DMS153 treated with DMSO at 0.1 percent for 48 hours (cell line): Measurements from ENCODE around the gene FAM222B.
"Not testable (repeated sequence)": the region's sequence is repeated elsewhere in the genome, so short reads cannot be mapped to it uniquely, and the experiment has no call there.

Source experiments
- DNase-seq: peaks from one replicate; lab custom pipeline; 2025; ENCODE audit not compliant: unreplicated experiment; lab: John Stamatoyannopoulos, UW

FAM222B gene

GRCh38 chr17:28734712-28735241 is 107.8 kb downstream of the FAM222B start:
- DNase-seq, result no peak

- no peak for DNase-seq
These were observed 109.2 kb downstream of the FAM222B start for GRCh38 chr17:28733346-28733745.

- DNase-seq, result no peak
These were observed 112.7 kb downstream of the FAM222B start for GRCh38 chr17:28729950-28730330.

DNA sequence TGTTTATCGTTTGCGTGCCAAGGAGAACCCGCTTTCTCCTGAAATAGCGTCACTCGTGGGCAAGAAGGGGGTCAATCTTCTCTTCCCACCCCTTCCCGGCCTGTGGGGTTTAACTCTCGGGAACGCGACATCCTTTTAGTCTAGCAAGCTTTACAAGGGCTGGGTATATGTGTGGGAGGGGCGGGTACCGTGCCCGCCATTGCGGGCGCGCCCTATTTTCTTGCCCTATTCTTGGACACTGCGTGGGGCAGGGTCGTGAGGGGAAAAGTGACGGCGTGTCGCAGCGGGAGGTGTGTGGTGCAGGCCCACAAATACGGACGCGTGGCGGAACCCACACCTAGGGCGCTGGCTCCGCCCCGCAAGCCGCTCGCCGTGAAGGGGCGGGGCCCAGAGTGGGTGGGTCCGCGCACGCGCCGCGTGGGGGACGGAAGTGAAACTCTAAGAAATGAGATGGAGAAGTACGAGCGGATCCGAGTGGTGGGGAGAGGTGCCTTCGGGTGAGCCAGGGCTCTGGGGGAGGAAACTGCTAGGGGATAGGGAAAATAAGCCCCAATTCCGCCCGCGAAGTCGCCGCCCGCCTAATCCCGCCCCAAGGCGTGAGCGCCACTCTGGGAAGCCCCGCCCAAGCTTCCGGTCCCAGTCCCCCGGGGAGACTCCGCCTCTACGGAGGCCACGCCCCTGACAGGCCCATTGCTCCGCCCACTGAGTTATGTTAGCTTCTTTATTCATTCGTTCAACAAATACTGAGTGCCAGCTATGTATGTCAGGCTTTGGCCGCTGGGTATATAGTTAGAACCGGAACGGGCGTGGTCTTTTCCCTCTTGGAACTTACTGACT is 114.0 kb downstream of the FAM222B start, which contains the start of gene NEK8:
NEK8 (plus strand) TSS at position 425 of the 837 bp plus-strand sequence; CDS start at position 451, 26 bp downstream.
- peak; percentile 94 for DNase-seq

- peak; percentile 97 for DNase-seq
These were observed 115.7 kb downstream of the FAM222B start for GRCh38 chr17:28726627-28727491.

DNA sequence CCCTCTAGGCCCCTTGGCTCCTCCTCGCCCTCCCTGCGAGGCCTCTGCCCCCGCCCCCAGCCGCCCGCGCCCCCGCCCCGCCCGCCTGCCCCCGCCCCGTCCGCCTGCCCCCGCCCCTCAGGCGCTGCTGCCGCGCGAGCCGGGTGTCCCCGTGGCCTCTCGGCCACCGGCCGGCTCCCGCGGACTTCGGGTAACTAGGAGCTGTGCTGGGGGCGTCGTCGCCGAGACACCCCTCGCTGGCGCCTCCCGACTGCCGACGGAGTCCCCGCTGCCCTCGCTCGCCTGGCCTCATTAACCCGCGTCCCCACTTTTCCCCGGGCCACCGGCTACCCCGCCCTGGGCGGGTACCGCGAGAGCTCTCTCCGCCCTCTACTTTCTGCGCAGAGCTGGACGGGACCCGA is 116.4 kb downstream of the FAM222B start, which contains the start of gene TLCD1:
TLCD1 (minus strand) TSS at position 8 of the 401 bp plus-strand sequence. CDS start 136 bp downstream, outside the sequence.
- DNase-seq, result peak; percentile 43

DNA sequence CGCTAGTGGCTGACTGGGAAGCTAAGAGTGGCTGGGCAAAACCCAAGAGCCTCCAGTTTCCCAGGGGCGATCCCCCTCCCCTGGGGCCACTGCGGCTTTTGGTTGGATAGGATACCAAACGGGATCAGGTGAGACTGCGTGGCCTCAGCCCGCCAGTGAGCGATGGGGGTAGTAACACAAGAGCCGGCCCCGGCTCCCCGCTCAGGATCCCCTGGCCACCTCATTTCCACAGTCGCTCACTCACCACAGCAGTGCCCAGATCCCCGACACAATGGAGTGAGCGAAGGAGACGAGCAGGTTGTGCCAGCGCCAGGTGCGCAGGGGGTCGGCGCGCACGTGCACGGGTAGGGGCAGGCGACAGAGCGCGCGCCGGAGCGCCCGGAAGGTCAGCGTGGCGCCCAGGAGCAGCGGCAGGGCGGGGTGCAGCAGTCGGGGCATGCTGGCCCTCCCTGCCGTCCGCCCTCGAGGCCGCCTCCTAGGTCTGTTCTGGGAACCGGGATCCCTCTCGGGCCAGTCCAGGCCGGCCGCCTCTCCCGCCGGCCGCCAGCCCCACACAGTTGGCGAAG is 116.8 kb downstream of the FAM222B start:
- peak; percentile 48 for DNase-seq

- no peak for DNase-seq
These were observed 117.4 kb downstream of the FAM222B start for GRCh38 chr17:28725166-28725659.

GRCh38 chr17:28724500-28725165 is 118.0 kb downstream of the FAM222B start:
- no peak for DNase-seq

DNA sequence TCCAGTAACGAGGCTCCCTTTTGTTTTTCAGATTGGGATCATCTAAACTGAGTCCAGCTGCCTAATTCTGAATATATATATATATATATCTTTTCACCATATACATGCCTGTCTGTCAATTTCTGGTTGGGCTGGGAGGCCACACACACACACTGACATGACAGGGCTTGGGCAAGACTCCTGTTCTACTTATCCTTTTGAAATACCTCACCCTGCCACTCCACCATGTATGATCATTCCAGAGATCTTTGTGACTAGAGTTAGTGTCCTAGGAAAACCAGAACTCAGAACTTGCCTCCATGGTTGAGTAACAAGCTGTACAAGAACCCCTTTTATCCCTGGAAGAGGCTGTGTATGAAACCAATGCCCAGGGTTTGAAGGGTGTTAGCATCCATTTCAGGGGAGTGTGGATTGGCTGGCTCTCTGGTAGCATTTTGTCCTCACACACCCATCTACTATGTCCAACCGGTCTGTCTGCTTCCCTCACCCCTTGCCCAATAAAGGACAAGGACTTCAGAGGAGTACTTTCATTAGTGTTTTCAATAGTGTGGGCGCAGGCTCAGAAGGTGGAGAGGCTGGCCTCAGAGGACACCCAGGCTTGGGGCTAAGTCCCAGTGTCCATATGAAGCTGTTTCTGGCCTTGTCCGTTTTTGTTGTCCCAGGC is 118.6 kb downstream of the FAM222B start:
- not testable (repeated sequence) for DNase-seq

DNA sequence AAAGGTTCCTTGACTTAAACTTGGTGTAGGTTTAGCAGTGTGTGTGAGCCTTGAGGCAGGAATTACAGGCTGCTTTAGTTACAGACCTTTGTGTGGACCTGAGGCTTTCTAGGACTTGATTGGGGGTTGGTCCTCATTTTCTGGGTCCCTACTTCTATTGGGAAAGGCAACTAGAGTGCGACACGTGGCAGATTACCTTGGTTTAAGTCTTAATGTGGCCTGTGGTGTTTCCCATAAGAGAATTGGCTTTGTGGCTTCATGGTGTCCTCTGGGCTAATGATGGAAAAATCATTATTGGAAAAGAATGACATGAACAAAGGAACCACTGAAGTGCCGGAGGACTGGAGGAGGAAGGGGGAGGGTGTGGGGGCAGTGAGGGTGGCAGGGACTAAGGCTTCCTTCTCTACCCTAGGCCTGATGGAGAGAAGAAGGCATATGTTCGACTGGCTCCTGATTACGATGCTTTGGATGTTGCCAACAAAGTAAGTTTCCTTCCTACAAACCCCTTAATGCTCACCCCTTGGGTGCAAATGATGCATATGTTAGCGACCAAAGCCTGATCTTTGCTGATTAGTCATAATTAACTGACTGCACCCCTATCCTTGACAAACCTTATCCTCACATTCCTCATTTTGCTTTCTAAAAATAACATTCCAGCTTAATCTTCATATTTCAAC is 119.3 kb downstream of the FAM222B start:
- DNase-seq, result no peak

DNA sequence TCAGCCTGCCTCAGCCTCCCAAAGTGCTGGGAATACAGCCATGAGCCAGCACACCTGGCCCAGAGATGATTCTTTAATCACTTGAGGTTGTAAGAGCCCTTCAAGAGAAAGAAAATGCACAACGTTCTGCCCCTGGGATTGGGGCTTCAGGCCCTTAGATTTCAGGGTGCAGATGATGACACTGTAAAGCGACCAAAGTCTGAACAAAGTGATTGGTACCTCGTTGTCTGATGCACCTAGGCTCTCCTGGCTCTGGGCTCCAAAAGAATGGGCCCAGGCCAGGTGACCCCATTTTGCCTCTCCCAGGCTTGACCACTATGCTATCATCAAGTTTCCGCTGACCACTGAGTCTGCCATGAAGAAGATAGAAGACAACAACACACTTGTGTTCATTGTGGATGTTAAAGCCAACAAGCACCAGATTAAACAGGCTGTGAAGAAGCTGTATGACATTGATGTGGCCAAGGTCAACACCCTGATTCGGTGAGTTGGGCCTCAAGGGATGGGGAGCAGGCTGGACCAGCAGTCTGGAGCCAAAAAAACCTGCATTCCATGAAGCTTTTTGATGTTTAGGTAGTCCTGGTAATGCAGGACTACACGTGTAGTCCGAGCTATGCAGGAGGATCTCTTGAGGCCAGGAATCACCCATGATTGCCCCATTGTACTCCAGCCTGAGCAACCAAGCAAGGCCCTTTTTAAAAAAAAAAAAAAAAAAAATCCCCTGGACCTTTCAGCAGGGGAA is 120.0 kb downstream of the FAM222B start:
- DNase-seq, result no peak

- DNase-seq, result not testable (repeated sequence)
These were observed 121.6 kb downstream of the FAM222B start for GRCh38 chr17:28720997-28721329.

GRCh38 chr17:28720247-28720996 is 122.2 kb downstream of the FAM222B start:
- no peak for DNase-seq

- DNase-seq, result no peak
These were observed 123.6 kb downstream of the FAM222B start for GRCh38 chr17:28719021-28719433.

- no peak for DNase-seq
These were observed 124.1 kb downstream of the FAM222B start for GRCh38 chr17:28718333-28719020.

- DNase-seq, result peak; percentile 66
These were observed 124.8 kb downstream of the FAM222B start, which contains the start of gene RAB34 for GRCh38 chr17:28717578-28718332. Gene RAB34, minus strand, starts transcription at chr17:28717868. Its CDS starts 602 bp downstream, at chr17:28717266.
